RKO (cell line): ENCODE results near the gene RAP1A.
"Not testable (repeated sequence)": the region's sequence is repeated elsewhere in the genome, so short reads cannot be mapped to it uniquely, and the experiment has no call there.

ENCODE experiments used
- DNase-seq: peaks from one replicate; pipeline ENCODE4 v3.0.0-alpha.2; 2016; ENCODE audit warnings: low spot score

RAP1A gene

GRCh38 chr1:111665497-111665896 is 45.9 kb downstream of the RAP1A start:
- DNase-seq, result no peak

DNA sequence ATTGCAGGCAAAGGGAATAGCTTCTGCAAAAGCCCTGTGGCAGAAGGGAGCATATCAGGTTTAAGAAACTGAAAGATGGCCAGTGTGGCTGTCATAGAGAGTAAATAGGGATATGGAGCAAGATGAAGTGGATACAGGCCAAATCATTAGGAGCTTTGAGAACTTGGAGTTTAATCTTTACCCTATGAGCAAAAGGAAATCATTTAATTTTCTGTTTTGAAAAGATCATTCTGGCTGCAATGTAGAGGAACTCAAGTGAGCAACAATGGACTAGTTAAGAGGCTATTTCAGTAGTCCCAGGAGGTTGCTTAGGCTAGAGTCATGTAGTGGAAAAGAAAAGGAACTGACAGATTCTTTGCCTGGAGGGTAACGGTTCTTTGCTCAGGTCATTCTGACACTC is 47.2 kb downstream of the RAP1A start:
- no peak for DNase-seq

DNA sequence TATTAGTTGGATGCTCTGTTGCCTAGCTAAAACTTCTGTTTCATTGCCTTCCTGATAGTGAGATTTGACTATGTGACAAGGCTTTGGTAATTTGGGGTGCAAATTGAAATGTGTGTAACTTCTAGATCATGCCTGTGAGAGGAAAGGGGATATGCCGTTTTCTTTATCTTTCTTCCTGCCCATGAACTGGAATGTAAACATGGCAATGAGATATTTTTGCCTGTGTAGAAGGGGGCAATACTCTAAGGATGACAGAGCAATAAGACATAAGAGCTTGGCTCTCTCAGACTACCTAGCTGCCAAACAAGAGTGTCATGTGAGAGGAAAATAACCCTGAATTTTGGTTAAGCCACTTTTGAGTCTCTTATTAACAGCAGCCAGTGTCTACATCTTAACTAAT is 49.7 kb downstream of the RAP1A start:
- DNase-seq, result no peak

GRCh38 chr1:111671852-111672251 is 52.3 kb downstream of the RAP1A start:
- DNase-seq, result no peak

DNA sequence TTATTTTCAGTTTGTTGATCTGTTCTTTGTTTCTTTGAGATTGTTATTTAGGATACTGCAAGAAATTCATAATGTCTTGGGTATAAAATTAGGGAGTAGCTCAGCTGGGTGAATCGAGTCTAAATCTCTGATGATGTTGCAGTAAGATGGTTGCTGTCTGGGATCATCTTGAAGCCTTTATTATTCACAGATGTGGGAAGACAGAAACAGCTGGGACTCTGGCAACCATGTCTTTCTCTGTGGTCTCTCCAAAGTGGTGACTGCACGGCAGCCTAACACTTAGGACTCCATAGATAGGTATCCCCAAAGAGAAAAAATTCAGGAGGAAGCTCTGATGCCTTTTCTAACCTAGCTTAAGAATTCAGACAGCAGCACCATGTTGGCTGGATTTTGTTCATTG is 52.7 kb downstream of the RAP1A start:
- no peak for DNase-seq

- DNase-seq, result no peak
These were observed 58.0 kb downstream of the RAP1A start for GRCh38 chr1:111677604-111678003.

GRCh38 chr1:111679541-111679940 is 60.0 kb downstream of the RAP1A start:
- no peak for DNase-seq

DNA sequence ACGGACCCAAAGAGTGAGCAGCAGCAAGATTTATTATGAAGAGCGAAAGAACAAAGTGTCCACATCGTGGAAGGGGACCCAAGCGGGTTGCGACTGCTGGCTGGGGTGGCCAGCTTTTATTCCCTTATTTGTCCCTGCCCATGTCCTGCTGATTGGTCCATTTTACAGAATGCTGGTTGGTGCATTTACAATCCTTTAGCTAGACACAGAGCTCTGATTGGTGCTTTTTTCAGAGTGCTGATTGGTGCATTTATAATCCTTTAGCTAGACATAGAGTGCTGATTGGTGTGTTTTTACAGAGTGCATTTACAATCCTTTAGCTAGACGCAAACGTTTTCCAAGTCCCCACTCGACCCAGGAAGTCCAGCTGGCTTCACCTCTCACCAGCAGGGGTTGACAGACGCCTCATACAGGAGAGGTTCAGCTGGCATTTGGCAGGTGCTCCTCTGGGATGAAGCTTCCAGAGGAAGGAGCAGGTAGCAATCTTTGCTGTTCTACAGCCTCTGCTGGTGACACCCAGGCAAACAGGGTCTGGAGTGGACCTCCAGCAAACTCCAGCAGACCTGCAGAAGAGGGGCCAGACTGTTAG is 60.7 kb downstream of the RAP1A start:
- DNase-seq, result not testable (repeated sequence)

DNA sequence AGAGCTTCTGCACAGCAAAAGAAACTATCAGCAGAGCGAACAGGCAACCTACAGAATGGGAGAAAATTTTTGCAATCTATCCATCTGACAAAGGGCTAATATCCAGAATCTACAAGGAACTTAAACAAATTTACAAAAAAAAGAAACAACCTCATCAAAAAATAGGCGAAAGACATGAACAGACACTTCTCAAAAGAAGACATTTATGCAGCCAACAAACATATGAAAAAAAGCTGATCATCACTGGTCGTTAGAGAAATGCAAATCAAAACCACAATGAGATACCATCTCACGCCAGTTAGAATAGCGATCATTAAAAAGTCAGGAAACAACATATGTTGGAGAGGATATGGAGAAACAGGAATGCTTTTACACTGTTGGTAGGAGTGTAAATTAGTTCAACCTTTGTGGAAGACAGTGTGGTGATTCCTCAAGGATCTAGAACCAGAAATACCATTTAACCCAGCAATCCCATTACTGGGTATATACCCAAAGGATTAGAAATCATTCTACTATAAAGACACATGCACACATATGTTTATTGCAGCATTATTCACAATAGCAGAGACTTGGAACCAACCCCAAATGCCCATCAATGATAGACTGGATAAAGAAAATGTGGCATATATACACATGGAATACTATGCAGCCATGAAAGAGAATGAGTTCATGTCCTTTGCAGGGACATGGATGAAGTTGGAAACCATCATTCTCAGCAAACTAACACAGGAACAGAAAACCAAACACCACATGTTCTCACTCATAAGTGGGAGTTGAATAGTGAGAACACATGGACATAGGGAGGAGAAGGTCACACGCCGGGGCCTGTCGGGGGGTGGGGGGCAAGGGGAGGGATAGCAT is 65.9 kb downstream of the RAP1A start:
- not testable (repeated sequence) for DNase-seq

DNA sequence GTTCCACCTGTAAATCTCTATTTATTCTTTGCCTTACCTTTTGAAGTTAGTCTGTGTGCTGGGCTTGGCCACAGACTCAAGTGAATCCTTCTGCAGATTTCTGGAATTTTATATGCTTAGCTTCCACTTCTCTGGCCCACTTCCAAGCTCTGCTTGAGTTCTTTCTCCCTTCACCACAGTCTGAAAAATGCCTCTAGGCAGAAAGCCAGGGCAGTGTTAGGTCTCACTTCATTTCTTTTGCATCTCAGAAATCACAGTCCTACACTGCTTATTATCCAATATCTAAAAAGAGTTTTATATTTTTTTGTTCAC is 70.7 kb downstream of the RAP1A start:
- no peak for DNase-seq

- DNase-seq, result no peak
These were observed 72.3 kb downstream of the RAP1A start for GRCh38 chr1:111691886-111692285.

DNA sequence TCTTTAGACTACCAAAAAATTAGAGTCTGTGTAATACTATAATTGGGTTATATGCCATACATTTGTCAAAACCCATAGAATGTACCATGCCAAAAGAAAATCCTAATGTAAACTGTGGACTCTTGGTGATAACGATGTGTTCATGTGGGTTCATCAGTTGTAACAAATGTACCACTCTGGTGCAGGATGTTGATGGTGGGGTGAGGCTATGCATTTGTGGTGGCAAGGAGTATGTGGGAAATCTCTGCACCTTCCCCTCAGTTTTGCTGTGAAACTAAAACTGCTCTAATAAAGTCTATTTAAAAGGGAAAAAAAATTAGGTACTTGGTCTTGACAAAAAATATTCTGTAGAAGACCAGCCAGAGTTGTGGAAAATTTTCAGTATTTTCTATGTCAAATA is 76.2 kb downstream of the RAP1A start:
- no peak for DNase-seq

DNA sequence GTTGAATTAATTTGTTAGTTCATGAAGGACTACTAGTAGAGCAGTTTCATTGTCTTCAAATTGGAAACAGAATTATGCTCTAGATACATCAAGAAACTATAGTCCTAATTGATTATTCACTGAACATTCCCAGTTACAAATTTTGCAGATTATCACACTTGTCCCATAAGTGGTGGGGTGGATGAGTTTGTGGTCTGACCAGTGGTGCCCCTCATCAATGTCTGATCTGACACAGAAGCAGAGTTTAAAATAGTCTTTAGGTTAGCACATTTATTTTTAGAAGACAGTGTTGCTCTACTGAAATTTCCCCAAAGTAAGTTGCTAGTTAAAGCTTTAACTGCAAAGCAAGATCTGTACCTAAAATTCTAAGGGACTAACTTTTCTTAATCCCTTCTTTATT is 76.7 kb downstream of the RAP1A start:
- no peak for DNase-seq

DNA sequence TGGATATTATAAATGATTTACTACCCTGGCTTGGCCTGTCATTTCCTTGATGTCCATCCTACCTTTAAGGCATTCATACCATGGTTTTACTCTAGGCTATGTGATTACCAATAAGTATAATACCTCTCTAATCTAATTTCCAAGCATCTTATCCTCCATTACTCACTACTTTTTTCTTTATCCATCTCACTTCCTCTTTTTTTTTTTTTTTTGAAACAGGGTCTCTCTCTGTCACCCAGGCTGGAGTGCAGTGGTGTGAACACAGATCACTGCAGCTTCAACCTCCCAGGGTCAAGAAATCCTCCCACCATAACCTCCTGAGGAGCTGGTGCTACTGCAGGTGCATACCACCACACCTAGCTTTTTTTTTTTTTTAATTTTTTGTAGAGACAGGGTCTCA is 79.7 kb downstream of the RAP1A start:
- DNase-seq, result no peak

DNA sequence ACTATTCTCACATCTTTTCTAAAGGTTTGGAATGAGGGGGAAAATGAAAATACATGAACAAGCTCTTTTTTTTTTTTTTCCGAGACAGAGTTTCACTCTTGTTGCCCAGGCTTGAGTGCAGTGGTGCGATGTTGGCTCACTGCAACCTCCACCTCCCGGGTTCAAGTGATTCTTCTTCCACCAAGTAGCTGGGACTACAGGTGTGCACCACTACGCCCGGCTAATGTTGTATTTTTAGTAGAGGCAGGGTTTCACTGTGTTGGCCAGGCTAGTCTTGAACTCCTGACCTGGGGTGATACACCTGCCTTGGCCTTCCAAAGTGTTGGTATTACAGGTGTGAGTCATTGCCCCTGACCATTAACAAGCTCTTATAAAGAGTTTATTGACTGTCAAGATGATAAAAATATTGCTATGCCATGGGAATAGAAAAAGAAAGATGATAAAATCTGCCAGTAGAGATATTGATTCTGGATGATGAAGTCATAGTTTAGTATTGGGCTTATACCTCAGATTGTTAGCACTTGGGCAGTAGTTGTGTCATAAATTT is 83.0 kb downstream of the RAP1A start:
- no peak for DNase-seq

GRCh38 chr1:111704240-111704639 is 84.7 kb downstream of the RAP1A start:
- no peak for DNase-seq

DNA sequence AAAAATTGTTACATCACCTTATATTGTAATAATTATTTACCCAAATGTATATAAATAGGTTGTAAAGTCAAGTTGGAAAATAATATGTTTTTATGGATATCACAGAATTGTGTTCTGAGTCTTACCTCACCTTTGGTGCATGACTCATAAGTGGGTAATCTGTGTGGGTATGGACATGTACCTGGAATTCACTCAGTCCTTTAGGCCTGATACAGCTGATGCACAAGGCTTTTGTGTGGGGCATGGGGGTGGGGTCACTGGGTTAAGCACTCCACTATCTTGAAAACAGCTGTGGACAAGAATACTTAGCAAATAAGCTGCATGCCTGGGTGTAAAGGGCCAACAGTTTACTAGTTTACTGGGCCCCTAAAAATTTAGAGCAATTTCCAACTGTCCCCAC is 85.2 kb downstream of the RAP1A start:
- no peak for DNase-seq

- no peak for DNase-seq
These were observed 86.3 kb downstream of the RAP1A start for GRCh38 chr1:111705841-111706240.

DNA sequence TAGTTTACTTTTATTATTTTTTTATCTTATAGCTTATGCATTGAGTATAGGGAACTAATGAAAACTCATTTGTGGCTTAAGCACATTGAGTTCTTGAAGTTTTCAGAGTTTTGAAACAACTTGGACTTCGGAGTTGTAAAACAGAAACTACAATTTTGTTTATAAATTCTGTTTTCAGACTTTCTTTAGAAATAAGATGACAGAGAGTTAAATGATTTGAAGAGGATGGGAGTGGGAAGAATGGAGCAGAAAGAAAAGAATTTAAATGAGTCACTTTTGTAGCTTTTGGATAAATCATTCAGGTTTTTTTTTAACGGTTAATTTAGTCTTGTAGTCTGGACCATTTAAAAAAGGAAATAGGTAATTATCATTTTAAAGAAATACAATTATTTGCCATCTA is 87.3 kb downstream of the RAP1A start:
- no peak for DNase-seq

- no peak for DNase-seq
These were observed 88.3 kb downstream of the RAP1A start for GRCh38 chr1:111707906-111708305.

DNA sequence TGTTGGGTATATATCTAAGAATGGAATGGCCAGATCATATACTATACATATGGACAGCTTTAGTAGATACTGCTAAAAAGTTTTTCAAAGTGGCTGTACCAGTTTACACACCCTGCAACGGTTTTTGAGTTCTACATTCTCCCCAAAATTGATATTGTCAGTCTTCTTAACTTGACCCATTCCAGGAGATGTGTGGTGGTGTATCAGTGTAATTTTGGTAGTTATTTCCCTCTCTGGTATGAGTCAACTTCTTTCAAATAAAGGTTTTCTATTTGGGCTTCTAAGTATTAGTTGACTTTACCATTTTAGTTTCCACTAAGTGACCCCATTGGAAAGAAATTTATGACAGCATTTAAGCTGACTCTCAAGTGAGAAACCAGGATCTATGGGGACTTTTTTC is 90.4 kb downstream of the RAP1A start:
- DNase-seq, result no peak

- no peak for DNase-seq
These were observed 96.7 kb downstream of the RAP1A start for GRCh38 chr1:111716333-111716732.

- DNase-seq, result no peak
These were observed 97.9 kb downstream of the RAP1A start for GRCh38 chr1:111717450-111717849.

- DNase-seq, result no peak
These were observed 99.5 kb downstream of the RAP1A start for GRCh38 chr1:111719135-111719534.
